SU-DHL-6 (cell line): ENCODE measurements around the gene NCOA6.
"Not testable (repeated sequence)": the region's sequence is repeated elsewhere in the genome, so short reads cannot be mapped to it uniquely, and the experiment has no call there.

Source experiments
- H2AFZ ChIP-seq: fragments of 200-600 bp; sonication (generic); 2 replicates; pipeline ENCODE4 v1.6.1; 2014; ENCODE audit warnings: low read depth, mild to moderate bottlenecking, moderate library complexity, mixed read lengths, antibody characterized with exemption, low read length; ENCODE audit not compliant: severe bottlenecking
- H3F3A ChIP-seq: fragments of 200-600 bp; shearing (Covaris generic); 2 replicates; pipeline ENCODE4 v1.6.0; 2016; ENCODE audit warnings: antibody characterized with exemption, mild to moderate bottlenecking; ENCODE audit not compliant: insufficient read depth
- H3K27ac ChIP-seq: fragments of 200-600 bp; sonication (generic); 2 replicates; pipeline ENCODE4 v1.5.1; 2016; ENCODE audit warnings: low read depth, mild to moderate bottlenecking, low read length, moderate library complexity, mixed read lengths
- H3K27me3 ChIP-seq: fragments of 200-600 bp; sonication (generic), shearing (Covaris generic); 2 replicates; pipeline ENCODE4 v1.6.0; 2014; ENCODE audit warnings: mild to moderate bottlenecking, low read length
- H3K36me3 ChIP-seq: fragments of 200-600 bp; sonication (generic); 2 replicates; pipeline ENCODE4 v1.6.1; 2014; ENCODE audit warnings: mild to moderate bottlenecking, low read length, mixed read lengths
- H3K4me2 ChIP-seq: fragments of 300-600, 200-600 bp; shearing (Covaris generic), sonication (generic); 2 replicates; pipeline ENCODE4 v1.6.0; 2014; ENCODE audit warnings: low read length, low read depth, mild to moderate bottlenecking; ENCODE audit not compliant: poor library complexity, severe bottlenecking
- H3K4me3 ChIP-seq: fragments of 200-600 bp; sonication (generic); 2 replicates; pipeline ENCODE4 v1.5.1; 2014; ENCODE audit warnings: antibody characterized with exemption, low read length, mild to moderate bottlenecking, mixed read lengths; ENCODE audit not compliant: insufficient read depth, poor library complexity, severe bottlenecking
- H3K79me2 ChIP-seq: fragments of 200-600 bp; sonication (generic); 2 replicates; pipeline ENCODE4 v1.6.1; 2014; ENCODE audit warnings: mild to moderate bottlenecking, low read length, moderate library complexity; ENCODE audit not compliant: insufficient read depth
- H3K9ac ChIP-seq: fragments of 200-600 bp; sonication (generic); 2 replicates; pipeline ENCODE4 v1.7.0; 2014; ENCODE audit warnings: mild to moderate bottlenecking, low read length
- H3K9me2 ChIP-seq: fragments of 200-600 bp; sonication (generic); replicated peaks from 2 replicates; pipeline ENCODE4 v1.6.1; 2014; ENCODE audit warnings: low read length; ENCODE audit not compliant: insufficient read depth
- H3K9me3 ChIP-seq: fragments of 200-600 bp; sonication (generic); 2 replicates; pipeline ENCODE4 v1.6.1; 2014; ENCODE audit warnings: low read length, mixed read lengths; ENCODE audit not compliant: insufficient read depth
- H4K20me1 ChIP-seq: fragments of 200-600 bp; sonication (generic); 2 replicates; pipeline ENCODE4 v1.6.1; 2014; ENCODE audit warnings: low read depth, mild to moderate bottlenecking, antibody characterized with exemption, low read length, moderate library complexity, mixed read lengths
- EZH2phosphoT487 ChIP-seq: fragments of 200-600 bp; sonication (generic), shearing (Covaris generic); conservative IDR thresholded peaks from 2 replicates; pipeline ENCODE4 v1.6.1; 2018; ENCODE audit warnings: mild to moderate bottlenecking, antibody characterized with exemption, low read length, moderate library complexity, mixed read lengths
- TF ChIP-seq, protein P1 (sequence below): fragments of 200-600 bp; sonication (generic); IDR thresholded peaks from one replicate; pipeline ENCODE4 v1.5.1; 2017; ENCODE audit warnings: antibody characterized with exemption, mild to moderate bottlenecking, low read length, moderate library complexity; ENCODE audit not compliant: insufficient read depth, poor library complexity, severe bottlenecking

Gene NCOA6

DNA sequence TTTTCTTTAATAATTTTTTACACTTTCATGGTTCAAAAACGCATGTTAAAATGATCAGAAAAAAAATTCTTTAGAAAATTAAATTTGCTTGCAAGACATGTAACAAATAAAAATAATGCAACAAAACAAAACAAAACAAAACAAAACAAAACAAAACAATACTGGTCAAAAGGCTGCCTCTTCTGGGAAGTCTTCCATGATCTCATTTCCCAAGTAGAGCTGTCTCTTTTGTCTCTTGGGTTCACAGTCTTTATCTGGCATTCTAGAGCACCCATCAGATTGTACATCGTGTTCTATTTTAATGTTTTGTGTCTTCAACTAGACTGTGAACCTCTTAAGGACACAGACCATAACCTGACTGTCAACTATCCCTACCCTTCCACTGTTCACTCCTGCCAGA is 96.0 kb downstream of the NCOA6 start:
- H3K79me2 ChIP-seq, result no peaks in the 10 kb centered on the region
- H4K20me1 ChIP-seq, result no peaks in the 10 kb centered on the region
- no peak overlapping the region for H3K4me3 ChIP-seq
- no peak overlapping the region for H3K4me2 ChIP-seq
- no peaks in the 10 kb centered on the region for H3K9me2 ChIP-seq
- TF ChIP-seq EZH2phosphoT487, result no peak
- TF ChIP-seq, protein P1, sequence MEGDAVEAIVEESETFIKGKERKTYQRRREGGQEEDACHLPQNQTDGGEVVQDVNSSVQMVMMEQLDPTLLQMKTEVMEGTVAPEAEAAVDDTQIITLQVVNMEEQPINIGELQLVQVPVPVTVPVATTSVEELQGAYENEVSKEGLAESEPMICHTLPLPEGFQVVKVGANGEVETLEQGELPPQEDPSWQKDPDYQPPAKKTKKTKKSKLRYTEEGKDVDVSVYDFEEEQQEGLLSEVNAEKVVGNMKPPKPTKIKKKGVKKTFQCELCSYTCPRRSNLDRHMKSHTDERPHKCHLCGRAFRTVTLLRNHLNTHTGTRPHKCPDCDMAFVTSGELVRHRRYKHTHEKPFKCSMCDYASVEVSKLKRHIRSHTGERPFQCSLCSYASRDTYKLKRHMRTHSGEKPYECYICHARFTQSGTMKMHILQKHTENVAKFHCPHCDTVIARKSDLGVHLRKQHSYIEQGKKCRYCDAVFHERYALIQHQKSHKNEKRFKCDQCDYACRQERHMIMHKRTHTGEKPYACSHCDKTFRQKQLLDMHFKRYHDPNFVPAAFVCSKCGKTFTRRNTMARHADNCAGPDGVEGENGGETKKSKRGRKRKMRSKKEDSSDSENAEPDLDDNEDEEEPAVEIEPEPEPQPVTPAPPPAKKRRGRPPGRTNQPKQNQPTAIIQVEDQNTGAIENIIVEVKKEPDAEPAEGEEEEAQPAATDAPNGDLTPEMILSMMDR, result no peak
- no peak overlapping the region for H3K9ac ChIP-seq
- H3F3A ChIP-seq, result no peaks in the 10 kb centered on the region
- H3K36me3 ChIP-seq, result no peaks in the 10 kb centered on the region
- H2AFZ ChIP-seq, result no peak overlapping the region
- H3K27me3 ChIP-seq, result no peaks in the 10 kb centered on the region
- no peak overlapping the region for H3K27ac ChIP-seq
- no peaks in the 10 kb centered on the region for H3K9me3 ChIP-seq

DNA sequence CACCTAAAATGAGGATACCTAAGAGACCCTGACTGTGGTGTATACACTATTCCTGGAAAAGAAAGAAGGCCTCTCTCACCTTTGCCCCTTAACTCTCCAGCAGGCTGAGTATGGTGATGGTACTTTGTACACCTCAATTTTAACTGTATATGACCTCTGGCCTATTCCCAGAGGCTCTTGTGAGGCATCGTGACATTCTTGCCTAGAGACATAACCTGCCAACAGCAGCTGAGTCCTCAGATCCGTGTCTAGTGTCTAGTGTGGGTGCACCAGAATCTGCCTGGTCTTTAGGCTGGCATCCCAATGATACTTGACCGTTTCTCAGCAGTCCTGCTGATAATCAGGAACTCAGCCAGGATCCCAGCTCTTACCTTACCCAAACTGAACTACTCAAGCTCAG is 101.3 kb downstream of the NCOA6 start:
- no peaks in the 10 kb centered on the region for H3K27me3 ChIP-seq
- no peaks in the 10 kb centered on the region for H3K79me2 ChIP-seq
- H3K4me3 ChIP-seq, result no peak overlapping the region
- TF ChIP-seq EZH2phosphoT487, result no peak
- TF ChIP-seq, protein P1, result no peak
- no peak overlapping the region for H3K4me2 ChIP-seq
- no peaks in the 10 kb centered on the region for H3K9me3 ChIP-seq
- no peaks in the 10 kb centered on the region for H4K20me1 ChIP-seq
- H3K9ac ChIP-seq, result no peak overlapping the region
- H3K27ac ChIP-seq, result no peak overlapping the region
- no peaks in the 10 kb centered on the region for H3K9me2 ChIP-seq
- H3F3A ChIP-seq, result no peaks in the 10 kb centered on the region
- H3K36me3 ChIP-seq, result no peaks in the 10 kb centered on the region
- H2AFZ ChIP-seq, result no peak overlapping the region

DNA sequence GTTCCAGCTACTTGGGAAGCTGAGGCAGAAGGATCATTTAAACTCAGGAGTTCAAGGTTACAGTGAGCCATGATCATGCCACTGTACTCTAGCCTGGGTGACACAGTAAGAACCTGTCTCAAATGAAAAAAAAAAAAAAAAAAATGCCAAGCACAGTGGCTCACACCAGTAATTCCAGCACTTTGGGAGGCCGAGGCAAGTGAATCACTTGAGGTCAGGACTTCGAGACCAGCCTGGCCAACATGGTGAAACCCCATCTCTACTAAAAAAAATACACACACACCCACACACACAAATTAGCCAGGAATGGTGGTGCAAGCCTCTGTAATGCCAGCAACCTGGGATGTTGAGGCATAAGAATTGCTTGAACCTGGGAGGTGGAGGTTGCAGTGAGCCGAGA is 102.9 kb downstream of the NCOA6 start:
- H4K20me1 ChIP-seq, H2AFZ ChIP-seq, H3K4me2 ChIP-seq, H3K9me2 ChIP-seq, H3K27me3 ChIP-seq, H3K36me3 ChIP-seq, H3K79me2 ChIP-seq, H3K4me3 ChIP-seq, H3K9me3 ChIP-seq, H3K9ac ChIP-seq, H3F3A ChIP-seq, H3K27ac ChIP-seq: not testable (repeated sequence)

DNA sequence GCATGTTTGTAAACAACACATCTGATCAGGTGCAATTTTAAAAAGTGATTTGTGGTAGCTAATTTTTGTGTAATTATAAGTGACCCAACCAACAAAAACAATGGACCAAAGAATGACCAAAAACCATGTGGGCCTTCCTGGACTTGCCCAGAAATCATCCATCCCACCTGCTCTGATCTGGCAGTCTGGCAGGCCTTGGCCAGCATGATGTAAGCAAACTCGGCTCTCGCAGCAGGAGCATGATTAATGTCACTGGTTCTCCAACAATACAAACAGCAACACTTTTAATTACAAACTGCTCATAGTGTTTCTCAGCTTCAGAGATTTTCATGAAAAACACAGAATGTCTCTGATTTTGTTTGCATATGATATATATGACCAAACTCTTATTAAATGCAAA is 105.2 kb downstream of the NCOA6 start:
- Histone ChIP-seq H3K4me2 (no peak overlapping the region), H3K9me3 (no peaks in the 10 kb centered on the region)
- TF ChIP-seq, protein P1, result no peak
- no peak for TF ChIP-seq EZH2phosphoT487

DNA sequence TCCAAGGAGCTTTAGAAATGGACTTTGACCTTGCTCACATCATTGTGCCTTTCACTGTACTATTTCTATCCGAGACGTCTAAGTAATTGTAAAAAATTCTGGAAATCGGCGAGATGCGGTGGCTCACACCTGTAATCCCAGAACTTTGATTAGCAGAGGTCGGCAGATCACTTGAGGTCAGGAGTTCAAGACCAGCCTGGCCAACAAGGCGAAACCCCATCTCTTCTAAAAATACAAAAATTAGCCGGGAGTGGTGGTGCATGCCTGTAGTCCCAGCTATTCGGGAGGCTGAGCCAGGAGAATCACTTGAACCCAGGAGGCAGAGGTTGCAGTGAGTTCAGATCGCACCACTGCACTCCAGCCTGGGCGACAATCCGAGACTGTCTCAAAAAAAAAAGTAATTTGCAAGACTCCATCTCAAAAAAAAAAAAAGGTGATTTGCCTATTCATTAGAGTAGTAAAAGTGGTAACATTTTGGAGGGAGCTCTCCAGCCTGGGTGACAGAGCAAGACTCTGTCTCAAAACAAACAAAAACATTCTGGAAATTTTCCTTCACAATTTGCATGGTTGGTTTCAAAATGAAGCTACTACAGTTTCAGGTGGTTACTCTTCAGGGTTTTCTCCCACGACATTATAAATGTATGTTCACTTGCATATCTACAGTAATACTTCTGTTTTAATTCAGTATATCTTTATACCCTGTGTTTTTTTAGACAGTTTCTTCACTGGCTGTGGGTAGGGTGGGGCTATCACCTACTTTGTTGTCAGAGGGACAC is 106.0 kb downstream of the NCOA6 start:
- not testable (repeated sequence) for H4K20me1 ChIP-seq, H3K27ac ChIP-seq, H3K4me2 ChIP-seq, H2AFZ ChIP-seq, H3K9ac ChIP-seq, H3K27me3 ChIP-seq, H3F3A ChIP-seq, H3K4me3 ChIP-seq, H3K79me2 ChIP-seq, H3K9me3 ChIP-seq, H3K9me2 ChIP-seq, H3K36me3 ChIP-seq

More for the DNA sequence above, 105.2 kb downstream of the NCOA6 start:
- H3K27ac ChIP-seq, result no peak overlapping the region
- H4K20me1 ChIP-seq, result no peaks in the 10 kb centered on the region
- no peaks in the 10 kb centered on the region for H3K9me2 ChIP-seq
- H3K9ac ChIP-seq, result no peak overlapping the region
- H3K4me3 ChIP-seq, result no peak overlapping the region
- no peaks in the 10 kb centered on the region for H3K27me3 ChIP-seq
- no peaks in the 10 kb centered on the region for H3K79me2 ChIP-seq
- H3F3A ChIP-seq, result no peaks in the 10 kb centered on the region
- no peaks in the 10 kb centered on the region; the same call in 1 of the 2 replicates for H3K36me3 ChIP-seq
- H2AFZ ChIP-seq, result no peak overlapping the region
